ENCODE data around the gene CYP2B6.
"Not testable (repeated sequence)": the region's sequence is repeated elsewhere in the genome, so short reads cannot be mapped to it uniquely, and the experiment has no call there.

The CYP2B6 gene

GRCh38 chr19:41045095-41045494 is 54.0 kb downstream of the CYP2B6 start:
- H3K4me3 ChIP-seq (ENCODE audit: low read depth in 1 of 2, low read length in 2 of 2); H3K9me3 ChIP-seq (ENCODE audit: low read length); H3K9ac ChIP-seq (ENCODE audit: low read length); H3K27ac ChIP-seq (ENCODE audit: low read depth, low read length); H3K4me1 ChIP-seq (ENCODE audit: insufficient read depth, low read length); H3K27me3 ChIP-seq (ENCODE audit: control insufficient read depth in 1 of 2, insufficient read depth in 2 of 2, low read length in 2 of 2); H3K36me3 ChIP-seq (ENCODE audit: insufficient read depth, low read length): not testable (repeated sequence)

GRCh38 chr19:41050426-41050825 is 59.3 kb downstream of the CYP2B6 start:
- Histone ChIP-seq H3K9me3 (ENCODE audit: low read length) (no peaks in the 10 kb centered on the region), H3K27ac (ENCODE audit: low read depth, low read length) (no peak overlapping the region), H3K27me3 (ENCODE audit: control insufficient read depth in 1 of 2, insufficient read depth in 2 of 2, low read length in 2 of 2) (no peaks in the 10 kb centered on the region), H3K4me1 (ENCODE audit: insufficient read depth, low read length) (no peaks in the 10 kb centered on the region), H3K9ac (ENCODE audit: low read length) (no peak overlapping the region), H3K4me3 (ENCODE audit: low read depth in 1 of 2, low read length in 2 of 2) (no peak overlapping the region), H3K36me3 (ENCODE audit: insufficient read depth, low read length) (no peaks in the 10 kb centered on the region)

GRCh38 chr19:41052162-41052561 is 61.1 kb downstream of the CYP2B6 start:
- not testable (repeated sequence) for H3K27ac ChIP-seq (ENCODE audit: low read depth, low read length); H3K27me3 ChIP-seq (ENCODE audit: control insufficient read depth in 1 of 2, insufficient read depth in 2 of 2, low read length in 2 of 2); H3K4me3 ChIP-seq (ENCODE audit: low read depth in 1 of 2, low read length in 2 of 2); H3K9ac ChIP-seq (ENCODE audit: low read length); H3K4me1 ChIP-seq (ENCODE audit: insufficient read depth, low read length); H3K36me3 ChIP-seq (ENCODE audit: insufficient read depth, low read length); H3K9me3 ChIP-seq (ENCODE audit: low read length)

- H3K9ac ChIP-seq (ENCODE audit: low read length); H3K27me3 ChIP-seq (ENCODE audit: control insufficient read depth in 1 of 2, insufficient read depth in 2 of 2, low read length in 2 of 2); H3K4me1 ChIP-seq (ENCODE audit: insufficient read depth, low read length); H3K27ac ChIP-seq (ENCODE audit: low read depth, low read length); H3K36me3 ChIP-seq (ENCODE audit: insufficient read depth, low read length); H3K9me3 ChIP-seq (ENCODE audit: low read length); H3K4me3 ChIP-seq (ENCODE audit: low read depth in 1 of 2, low read length in 2 of 2): not testable (repeated sequence)
Measured at GRCh38 chr19:41053331-41053730, 62.2 kb downstream of the CYP2B6 start.

DNA sequence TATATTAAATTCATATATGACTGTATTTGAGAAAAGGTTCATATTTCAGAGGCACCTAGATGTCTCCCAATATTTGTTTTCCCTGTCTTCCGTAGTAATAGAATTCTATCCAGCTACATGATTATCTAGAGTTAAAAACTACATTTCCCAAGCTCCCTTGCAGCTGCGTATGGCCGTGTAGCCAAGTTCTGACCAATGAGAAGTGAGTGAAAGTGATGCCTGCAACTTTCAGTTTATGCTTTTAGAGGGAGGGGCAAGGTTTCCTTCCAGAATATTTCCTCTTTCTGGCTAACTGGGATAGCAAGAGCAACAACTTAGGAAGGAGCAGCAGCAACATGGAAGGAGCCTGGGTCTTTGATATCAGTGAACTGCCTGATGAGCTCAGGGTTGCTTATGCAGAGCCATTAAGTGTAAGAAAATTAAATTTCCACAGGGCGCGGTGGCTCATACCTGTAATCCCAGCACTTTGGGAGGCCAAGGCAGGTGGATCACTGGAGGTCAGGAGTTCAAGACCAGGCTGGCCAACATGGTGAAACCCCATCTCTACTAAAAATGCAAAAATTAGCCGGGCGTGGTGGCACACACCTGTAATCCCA is 74.0 kb downstream of the CYP2B6 start:
- H3K4me3 ChIP-seq (ENCODE audit: low read depth in 1 of 2, low read length in 2 of 2): no peak overlapping the region
- H3K9me3 ChIP-seq (ENCODE audit: low read length): no peaks in the 10 kb centered on the region
- no peak overlapping the region for H3K27ac ChIP-seq (ENCODE audit: low read depth, low read length)
- H3K36me3 ChIP-seq (ENCODE audit: insufficient read depth, low read length): no peaks in the 10 kb centered on the region
- no peaks in the 10 kb centered on the region for H3K4me1 ChIP-seq (ENCODE audit: insufficient read depth, low read length)
- H3K27me3 ChIP-seq (ENCODE audit: control insufficient read depth in 1 of 2, insufficient read depth in 2 of 2, low read length in 2 of 2): peaks cover 0 to 3% of the 10 kb centered on the region in 2 donors
- H3K9ac ChIP-seq (ENCODE audit: low read length): no peak overlapping the region

Measured in muscle layer of colon (tissue), 2 donors.